Upper lobe of left lung (tissue), 6 donors: ENCODE measurements around the gene PVALEF. TPM values are rescaled to one million over a fixed set of nuclear protein-coding genes. Genes with fewer than 3 reads are reported as not detected.
A peak's percentile ranks its signal among the peaks of the same experiment; 100 is the strongest.

ENCODE experiments used
- ATAC-seq, 2 donors: fragments of 200-7000 bp; cut with Tn5 transposase; one replicate each; pipeline ENCODE4 v1.9.1; 2022; ENCODE audit warnings: mild to moderate bottlenecking in 2 of 2, moderate library complexity in 2 of 2; ENCODE audit not compliant: low FRiP score in 2 of 2
- DNase-seq, 2 donors: peaks; one replicate each; pipeline ENCODE4 v3.0.0-alpha.2; 2019 to 2020
- H3K27ac ChIP-seq, 4 donors: fragments of 200-600 bp; sonication (generic); one replicate each; pipeline ENCODE4 v1.5.1; 2016 to 2019
- H3K27me3 ChIP-seq, 4 donors: fragments of 200-600 bp; sonication (generic); one replicate each; pipeline ENCODE4 v1.5.1; 2017 to 2019
- H3K36me3 ChIP-seq, 4 donors: fragments of 200-600 bp; sonication (generic); one replicate each; pipeline ENCODE4 v1.5.1; 2016 to 2019
- H3K4me1 ChIP-seq, 4 donors: fragments of 200-600 bp; sonication (generic); one replicate each; pipeline ENCODE4 v1.5.1; 2018 to 2019
- H3K4me3 ChIP-seq, 4 donors: fragments of 200-600 bp; sonication (generic); one replicate each; pipeline ENCODE4 v1.5.1; 2017 to 2019; ENCODE audit warnings: mild to moderate bottlenecking in 2 of 4, moderate library complexity in 1 of 4
- H3K9me3 ChIP-seq, 4 donors: fragments of 200-600 bp; sonication (generic); one replicate each; pipeline ENCODE4 v1.5.1; 2018 to 2019
- EP300 ChIP-seq, 4 donors: sonication (generic); formaldehyde crosslinking; IDR thresholded peaks; one replicate each; pipeline ENCODE4 v1.5.1; 2017; ENCODE audit warnings: antibody characterized with exemption in 4 of 4, control low read depth in 2 of 4
- POLR2A ChIP-seq, 4 donors: fragments of 450-650 bp; IDR thresholded peaks; one replicate each; pipeline ENCODE4 v1.5.1; 2016 to 2017; ENCODE audit warnings: antibody characterized with exemption in 4 of 4, mild to moderate bottlenecking in 2 of 4
- POLR2AphosphoS5 ChIP-seq, 2 donors: sonication (generic); formaldehyde crosslinking; IDR thresholded peaks; one replicate each; pipeline ENCODE4 v1.5.1; 2017; ENCODE audit warnings: antibody characterized with exemption in 2 of 2
- WGBS, 2 donors: methylation state at CpG; one replicate each; pipeline ENCODE4 v1.1.5; 2017 to 2018; 5-methylcytosine and 5-hydroxymethylcytosine counted together
- total RNA-seq, 6 donors: library from RNA; depleted of rRNA in 4 of 6; stranded (reverse); fragments of >200 nt in 4 of 6; gene quantifications; one replicate each; pipeline versions ENCODE4 v1.1.0 to v1.2.1, GENCODE V29; 2016 to 2021
- TF ChIP-seq, protein P1 (sequence below), 6 experiments: fragments of 450-650 bp in 4 of 6; fragments of 200-600 bp in 2 of 6; sonication (generic) in 2 of 6; IDR thresholded peaks; one replicate each; pipeline ENCODE4 v1.5.1; 2016 to 2019; ENCODE audit warnings: antibody characterized with exemption in 6 of 6
- donor health status: DM: no; HTN: no; CAD: no; lungs with moderate emphysema.
- donor health status: DM: no; HTN: yes; CAD: no; lungs with severe emphysema.

Gene PVALEF
- total RNA-seq, 6 donors from 2014 or later = not detected

DNA sequence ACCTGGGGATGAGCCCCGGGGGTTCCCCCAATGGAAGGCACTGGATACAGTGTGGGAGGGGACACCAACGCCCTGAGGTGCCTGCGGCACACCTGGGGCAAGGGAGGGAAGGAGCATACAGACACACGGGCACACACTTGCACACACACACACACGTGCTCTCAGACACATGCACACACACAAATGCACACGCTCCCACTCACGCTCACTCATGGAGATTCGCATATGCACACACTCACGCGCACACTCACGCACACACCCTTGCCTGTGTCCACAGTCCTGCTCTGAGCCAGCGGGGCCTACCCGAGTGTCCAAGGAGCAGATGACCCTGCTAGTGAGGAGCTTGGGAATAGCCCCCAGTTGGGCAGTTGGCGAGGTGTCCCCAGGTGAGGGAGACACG lies 16.7 kb upstream of the PVALEF start:
- ATAC-seq = peak in 1 of 2 donors; percentile 5

DNA sequence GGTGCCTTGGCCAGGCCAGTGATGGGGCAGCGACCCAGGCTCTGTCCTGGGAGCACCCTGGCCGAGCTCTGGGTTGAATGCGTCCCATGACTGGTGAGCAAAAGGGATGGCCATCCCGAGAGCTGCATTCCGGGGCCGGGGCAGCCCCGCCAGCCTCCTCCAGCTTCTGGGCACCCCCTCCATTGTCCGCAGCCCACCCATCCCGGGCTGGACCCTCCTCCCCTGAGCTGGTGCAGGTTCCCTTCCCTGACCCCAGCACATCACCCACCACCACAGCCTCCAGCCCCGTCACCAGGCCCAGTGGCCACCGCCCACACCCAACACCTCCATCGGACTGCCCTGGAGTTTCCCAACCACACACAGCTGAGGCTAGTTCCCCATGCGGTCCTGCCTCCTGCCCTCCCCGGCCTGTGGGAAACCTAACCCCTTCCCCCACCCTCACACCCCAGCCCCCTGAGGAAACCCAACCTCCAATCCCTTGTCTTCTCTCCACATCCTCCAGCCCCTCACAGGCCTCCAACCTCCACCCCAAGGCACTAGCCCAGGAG lies 16.2 kb upstream of the PVALEF start:
- Histone ChIP-seq H3K4me3 (no peak overlapping the region), H3K4me1 (peaks cover 9 to 16% (median 15%) of the 10 kb centered on the region in 4 donors), H3K27ac (peak overlapping the region in 3 of 4 donors; percentile 69 to 84 (median 84)), H3K27me3 (no peaks in the 10 kb centered on the region), H3K9me3 (no peaks in the 10 kb centered on the region), H3K36me3 (no peaks in the 10 kb centered on the region)
- 71 to 73% methylated on average over 11 to 13 of the region's 14 CpGs for WGBS, 2 donors
- TF ChIP-seq, protein P1, sequence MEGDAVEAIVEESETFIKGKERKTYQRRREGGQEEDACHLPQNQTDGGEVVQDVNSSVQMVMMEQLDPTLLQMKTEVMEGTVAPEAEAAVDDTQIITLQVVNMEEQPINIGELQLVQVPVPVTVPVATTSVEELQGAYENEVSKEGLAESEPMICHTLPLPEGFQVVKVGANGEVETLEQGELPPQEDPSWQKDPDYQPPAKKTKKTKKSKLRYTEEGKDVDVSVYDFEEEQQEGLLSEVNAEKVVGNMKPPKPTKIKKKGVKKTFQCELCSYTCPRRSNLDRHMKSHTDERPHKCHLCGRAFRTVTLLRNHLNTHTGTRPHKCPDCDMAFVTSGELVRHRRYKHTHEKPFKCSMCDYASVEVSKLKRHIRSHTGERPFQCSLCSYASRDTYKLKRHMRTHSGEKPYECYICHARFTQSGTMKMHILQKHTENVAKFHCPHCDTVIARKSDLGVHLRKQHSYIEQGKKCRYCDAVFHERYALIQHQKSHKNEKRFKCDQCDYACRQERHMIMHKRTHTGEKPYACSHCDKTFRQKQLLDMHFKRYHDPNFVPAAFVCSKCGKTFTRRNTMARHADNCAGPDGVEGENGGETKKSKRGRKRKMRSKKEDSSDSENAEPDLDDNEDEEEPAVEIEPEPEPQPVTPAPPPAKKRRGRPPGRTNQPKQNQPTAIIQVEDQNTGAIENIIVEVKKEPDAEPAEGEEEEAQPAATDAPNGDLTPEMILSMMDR (IDR thresholded peaks at IDR 0.05) = no peak
- TF ChIP-seq EP300 (IDR thresholded peaks at IDR 0.05) (no peak), POLR2A (IDR thresholded peaks at IDR 0.05) (no peak), POLR2AphosphoS5 (IDR thresholded peaks at IDR 0.05) (no peak)
- peak; percentile 60 to 73 for DNase-seq
- peak; percentile 11 to 58 for ATAC-seq

More for the DNA sequence above, 16.7 kb upstream of the PVALEF start:
- Histone ChIP-seq H3K36me3 (no peaks in the 10 kb centered on the region), H3K9me3 (no peaks in the 10 kb centered on the region), H3K27ac (peak overlapping the region in 2 of 4 donors; percentile 84), H3K4me1 (peaks cover 9 to 16% (median 15%) of the 10 kb centered on the region in 4 donors), H3K4me3 (no peak overlapping the region), H3K27me3 (no peaks in the 10 kb centered on the region)
- no peak for DNase-seq
- 83 to 89% methylated on average over 6 to 15 of the region's 15 CpGs for WGBS, 2 donors
- TF ChIP-seq, protein P1 (IDR thresholded peaks at IDR 0.05) = no peak
- TF ChIP-seq POLR2A (IDR thresholded peaks at IDR 0.05) (no peak), POLR2AphosphoS5 (IDR thresholded peaks at IDR 0.05) (no peak), EP300 (IDR thresholded peaks at IDR 0.05) (no peak)

DNA sequence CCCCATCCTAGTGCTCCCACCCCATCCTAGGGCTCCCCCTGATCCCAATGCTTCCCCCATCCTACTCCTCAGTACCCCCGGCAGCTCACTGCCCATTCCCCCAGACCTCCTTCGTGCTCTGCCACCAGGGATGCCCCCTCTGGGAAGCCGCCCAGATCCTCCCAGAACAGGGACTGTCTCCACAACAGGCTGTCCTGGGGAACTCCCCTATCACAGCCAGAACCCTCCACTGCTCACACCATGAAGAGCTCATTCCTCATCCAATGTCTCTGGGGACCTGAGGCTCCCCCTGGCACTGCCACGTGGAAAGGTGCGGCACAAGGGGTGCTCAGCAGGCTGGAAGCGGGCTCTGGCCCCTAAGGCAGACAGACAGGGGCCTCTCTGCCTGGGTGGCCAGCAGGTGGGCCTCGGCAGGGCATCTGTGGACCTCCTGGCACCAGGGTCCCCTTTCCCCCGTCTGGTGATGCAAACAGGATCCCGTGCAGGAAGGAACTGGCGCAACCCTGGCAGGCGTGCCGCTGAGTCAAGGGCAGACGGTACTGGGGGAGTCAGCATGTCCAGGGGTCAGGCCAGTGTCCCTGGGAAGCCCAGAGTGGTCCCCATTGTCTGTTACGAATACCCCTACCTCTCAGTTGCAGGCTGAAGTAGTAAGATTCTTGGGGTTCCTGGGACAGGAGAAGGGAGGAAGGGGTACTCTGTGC lies 14.8 kb upstream of the PVALEF start:
- ATAC-seq = peak; percentile 44 to 66
- Histone ChIP-seq H3K4me3 (peak overlapping the region in 1 of 4 donors; percentile 27), H3K9me3 (no peaks in the 10 kb centered on the region), H3K4me1 (peaks cover 9 to 16% (median 15%) of the 10 kb centered on the region in 4 donors), H3K36me3 (no peaks in the 10 kb centered on the region), H3K27me3 (no peaks in the 10 kb centered on the region), H3K27ac (peak overlapping the region; percentile 41 to 84 (median 76))
- TF ChIP-seq EP300 (IDR thresholded peaks at IDR 0.05) (peak in 2 of 4 donors; percentile 78 to 89), POLR2A (IDR thresholded peaks at IDR 0.05) (peak in 1 of 4 donors; percentile 75), POLR2AphosphoS5 (IDR thresholded peaks at IDR 0.05) (peak; percentile 78 to 91)
- TF ChIP-seq, protein P1 (IDR thresholded peaks at IDR 0.05) = peak in 1 of 6 experiments; percentile 29
- peak; percentile 80 to 88 for DNase-seq
- WGBS, 2 donors = 53 to 72% methylated on average over 2 to 14 of the region's 14 CpGs

DNA sequence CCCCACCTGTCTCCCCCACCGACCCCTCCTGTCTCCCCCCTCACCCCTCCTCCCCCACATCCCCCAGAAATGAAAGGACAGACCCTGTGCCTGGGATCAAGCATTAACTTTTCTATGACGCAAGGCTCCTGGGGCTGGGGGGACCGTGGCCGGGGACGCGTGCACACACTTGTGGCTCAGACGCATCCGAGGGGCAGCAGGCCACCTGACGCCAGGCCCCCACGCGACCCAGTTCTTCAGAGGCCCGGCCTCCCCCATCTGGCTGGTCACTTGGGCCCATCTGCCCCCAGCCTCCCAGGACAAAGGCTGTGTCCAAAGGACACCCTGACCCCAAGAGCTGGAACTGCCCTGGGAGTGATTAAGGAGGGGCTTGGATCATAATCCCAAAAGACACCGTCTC lies 14.0 kb upstream of the PVALEF start:
- Histone ChIP-seq H3K4me3 (no peak overlapping the region), H3K4me1 (peaks cover 9 to 16% (median 15%) of the 10 kb centered on the region in 4 donors), H3K36me3 (no peaks in the 10 kb centered on the region), H3K9me3 (no peaks in the 10 kb centered on the region), H3K27me3 (no peaks in the 10 kb centered on the region), H3K27ac (peak overlapping the region; percentile 41 to 84 (median 76))
- peak in 1 of 2 donors; percentile 57 for DNase-seq
- ATAC-seq = no peak
- no peak for TF ChIP-seq POLR2A (IDR thresholded peaks at IDR 0.05)
- TF ChIP-seq, protein P1 (IDR thresholded peaks at IDR 0.05) = no peak
- TF ChIP-seq POLR2AphosphoS5 (IDR thresholded peaks at IDR 0.05) = no peak
- no peak for TF ChIP-seq EP300 (IDR thresholded peaks at IDR 0.05)
- WGBS, 2 donors = 91 to 100% methylated on average over 1 to 7 of the region's 13 CpGs
